HEK293T (cell line): ENCODE data around the gene SAMD4B.

Source experiments
- CTCF ChIA-PET: fragments of 350-600 bp; formaldehyde crosslinking; extraction: SDS; loops from one replicate; lab custom pipeline; 2021; ENCODE audit warnings: antibody characterized with exemption, inconsistent platforms; lab: Yijun Ruan, JAX
- POLR2A ChIA-PET: fragments of 350-600 bp; formaldehyde crosslinking; extraction: SDS; loops from one replicate; lab custom pipeline; 2020; ENCODE audit warnings: antibody characterized with exemption, inconsistent platforms; lab: Yijun Ruan, JAX
- DNase-seq: peaks from one replicate; pipeline ENCODE4 v3.0.0; 2012; ENCODE audit warnings: mixed read lengths; ENCODE audit errors: extremely low spot score
- ARNT ChIP-seq: fragments of 450-650 bp; IDR thresholded peaks from 2 replicates; pipeline ENCODE4 v1.6.1; 2017; ENCODE audit warnings: mild to moderate bottlenecking
- BHLHE40 ChIP-seq: fragments of 450-650 bp; IDR thresholded peaks from 2 replicates; pipeline ENCODE4 v1.6.1; 2016; ENCODE audit warnings: mild to moderate bottlenecking, moderate library complexity, borderline replicate concordance
- CTBP1 ChIP-seq: fragments of 450-650 bp; IDR thresholded peaks from 2 replicates; pipeline ENCODE4 v1.6.1; 2016; ENCODE audit warnings: borderline replicate concordance
- ELF4 ChIP-seq: fragments of 450-650 bp; IDR thresholded peaks from 2 replicates; pipeline ENCODE4 v1.6.1; 2017; ENCODE audit warnings: antibody characterized with exemption
- FOXA1 ChIP-seq: fragments of 450-650 bp; IDR thresholded peaks from 2 replicates; pipeline ENCODE4 v1.6.1; 2016; ENCODE audit warnings: mild to moderate bottlenecking
- FOXK2 ChIP-seq: fragments of 450-650 bp; IDR thresholded peaks from 2 replicates; pipeline ENCODE4 v1.6.1; 2016; ENCODE audit warnings: mild to moderate bottlenecking
- FOXM1 ChIP-seq: fragments of 450-650 bp; IDR thresholded peaks from 2 replicates; pipeline ENCODE4 v1.6.1; 2017; ENCODE audit warnings: mild to moderate bottlenecking, borderline replicate concordance
- HDGF ChIP-seq: fragments of 450-650 bp; IDR thresholded peaks from 2 replicates; pipeline ENCODE4 v1.6.1; 2017; ENCODE audit warnings: antibody characterized with exemption, borderline replicate concordance
- L3MBTL2 ChIP-seq: fragments of 450-650 bp; conservative IDR thresholded peaks from 2 replicates; pipeline ENCODE4 v1.6.1; 2016; ENCODE audit warnings: mild to moderate bottlenecking
- LEF1 ChIP-seq: fragments of 450-650 bp; IDR thresholded peaks from 2 replicates; pipeline ENCODE4 v1.6.1; 2017; ENCODE audit warnings: mild to moderate bottlenecking, borderline replicate concordance
- NFRKB ChIP-seq: fragments of 450-650 bp; IDR thresholded peaks from 2 replicates; pipeline ENCODE4 v1.6.1; 2016; ENCODE audit warnings: mild to moderate bottlenecking, moderate library complexity
- SP1 ChIP-seq: fragments of 450-650 bp; IDR thresholded peaks from 2 replicates; pipeline ENCODE4 v1.6.1; 2017
- SUZ12 ChIP-seq: fragments of 450-650 bp; IDR thresholded peaks from 2 replicates; pipeline ENCODE4 v1.6.1; 2016; ENCODE audit warnings: mild to moderate bottlenecking
- TARDBP ChIP-seq: fragments of 450-650 bp; IDR thresholded peaks from 2 replicates; pipeline ENCODE4 v1.6.1; 2016
- ZNF384 ChIP-seq: fragments of 450-650 bp; IDR thresholded peaks from 2 replicates; pipeline ENCODE4 v1.6.1; 2016
- TF ChIP-seq, protein P1 (sequence below): fragments of 450-650 bp; IDR thresholded peaks from 2 replicates; pipeline ENCODE4 v1.6.1; 2016

SAMD4B gene

DNA sequence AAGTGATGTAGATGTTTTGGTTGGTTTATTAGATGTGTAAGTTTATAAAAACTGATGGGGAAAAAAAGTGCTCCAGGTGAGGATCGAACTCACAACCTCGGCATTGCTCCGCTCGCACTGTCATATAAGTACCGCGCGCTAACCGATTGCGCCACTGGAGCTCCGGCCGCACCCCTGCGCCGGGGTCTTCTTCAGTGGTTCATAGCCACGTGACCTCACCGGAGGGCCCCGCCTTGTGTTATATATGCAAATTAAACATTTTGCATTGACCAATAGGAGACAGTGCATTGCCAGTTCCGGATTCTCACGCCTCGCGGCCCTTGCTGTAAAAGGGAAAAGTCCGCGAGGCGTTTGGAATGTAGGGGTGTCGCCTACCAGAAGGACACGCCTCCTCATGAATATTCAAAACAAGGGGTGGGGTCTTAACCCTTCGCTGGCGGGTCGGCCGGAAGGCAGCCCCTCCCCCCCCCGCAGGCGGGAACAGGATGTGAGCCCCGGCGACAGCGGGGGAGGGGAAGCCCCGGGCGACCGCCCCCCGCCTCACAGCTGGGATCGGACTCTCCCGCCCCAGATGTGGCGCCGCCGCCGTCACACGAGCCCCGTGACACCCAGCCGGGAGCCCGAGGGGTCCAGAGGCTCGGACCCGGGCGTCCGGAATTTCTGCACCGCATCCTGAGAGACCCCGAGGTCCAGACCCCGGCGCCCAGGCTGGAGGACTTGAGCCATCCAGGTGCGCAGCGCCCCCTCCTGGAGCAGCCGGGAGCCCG, 70.1 kb downstream of the SAMD4B start, which contains the start of gene PLEKHG2:
PLEKHG2 (plus strand) TSS at position 570 of the 767 bp plus-strand sequence. CDS start 1,418 bp downstream, outside the sequence.
- TF ChIP-seq HDGF (no peak), ELF4 (peak; percentile 82), L3MBTL2 (peak; percentile 20; the same call in 1 of the 2 replicates), SP1 (no peak), FOXM1 (peak; percentile 48; the same call in 1 of the 2 replicates), LEF1 (no peak; the same call in 1 of the 2 replicates), NFRKB (no peak), SUZ12 (no peak), FOXA1 (no peak), TARDBP (no peak), BHLHE40 (no peak; the same call in 1 of the 2 replicates), FOXK2 (no peak), CTBP1 (0 out of 2 replicates have a peak, but pooled peaks have one; percentile 35), ZNF384 (no peak), ARNT (peak; percentile 25; the same call in 1 of the 2 replicates)
- TF ChIP-seq, protein P1, sequence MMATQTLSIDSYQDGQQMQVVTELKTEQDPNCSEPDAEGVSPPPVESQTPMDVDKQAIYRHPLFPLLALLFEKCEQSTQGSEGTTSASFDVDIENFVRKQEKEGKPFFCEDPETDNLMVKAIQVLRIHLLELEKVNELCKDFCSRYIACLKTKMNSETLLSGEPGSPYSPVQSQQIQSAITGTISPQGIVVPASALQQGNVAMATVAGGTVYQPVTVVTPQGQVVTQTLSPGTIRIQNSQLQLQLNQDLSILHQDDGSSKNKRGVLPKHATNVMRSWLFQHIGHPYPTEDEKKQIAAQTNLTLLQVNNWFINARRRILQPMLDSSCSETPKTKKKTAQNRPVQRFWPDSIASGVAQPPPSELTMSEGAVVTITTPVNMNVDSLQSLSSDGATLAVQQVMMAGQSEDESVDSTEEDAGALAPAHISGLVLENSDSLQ = no peak
- DNase-seq = peak; percentile 95
- POLR2A ChIA-PET = interaction anchor here (0.9 to 2.3 kb wide), 6 partner anchors 10 to 24 kb away, joined by 3 to 16 read pairs (median 7); partner anchors contain the start of genes MED29, PAF1 and RPS16

DNA sequence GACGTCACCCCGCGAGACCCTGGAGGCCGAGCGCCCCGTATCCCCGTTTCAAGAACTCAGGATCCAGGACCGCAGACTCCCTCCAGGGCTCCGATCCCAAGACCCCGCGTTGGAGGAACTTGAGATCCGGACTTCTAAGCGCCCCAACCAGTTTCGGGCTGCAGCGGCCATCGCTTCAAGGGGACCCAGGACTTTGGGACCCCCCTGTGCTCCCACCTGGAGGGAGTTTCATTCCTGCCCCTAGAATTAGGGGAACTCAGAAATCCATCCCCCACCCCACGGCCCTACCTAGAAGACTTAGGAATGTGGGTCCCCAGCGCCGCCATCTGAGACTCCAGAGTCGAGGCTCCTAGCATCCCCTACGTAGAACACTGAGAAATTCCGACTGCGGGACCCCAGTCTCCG, 70.6 kb downstream of the SAMD4B start:
- no peak for TF ChIP-seq ZNF384
- TF ChIP-seq, protein P1 = no peak
- no peak for TF ChIP-seq L3MBTL2
- TF ChIP-seq FOXA1 = no peak
- TF ChIP-seq HDGF = no peak
- TF ChIP-seq ARNT = no peak
- no peak for TF ChIP-seq ELF4
- TF ChIP-seq CTBP1 = no peak
- TF ChIP-seq SP1 = no peak
- no peak for TF ChIP-seq BHLHE40
- no peak for TF ChIP-seq LEF1
- DNase-seq = no peak
- CTCF ChIA-PET = no interaction called here
- POLR2A ChIA-PET = interaction anchor here (2.3 kb wide), 2 partner anchors 23 kb away, joined by 16 to 53 read pairs; partner anchors contain the start of gene RPS16

More for the DNA sequence above, 70.1 kb downstream of the SAMD4B start, which contains the start of gene PLEKHG2:
- CTCF ChIA-PET = interaction anchor here (1.4 to 1.9 kb wide), 4 partner anchors 11 to 102 kb away, joined by 3 to 25 read pairs (median 4); partner anchors contain the start of genes RPS16 and SELENOV

DNA sequence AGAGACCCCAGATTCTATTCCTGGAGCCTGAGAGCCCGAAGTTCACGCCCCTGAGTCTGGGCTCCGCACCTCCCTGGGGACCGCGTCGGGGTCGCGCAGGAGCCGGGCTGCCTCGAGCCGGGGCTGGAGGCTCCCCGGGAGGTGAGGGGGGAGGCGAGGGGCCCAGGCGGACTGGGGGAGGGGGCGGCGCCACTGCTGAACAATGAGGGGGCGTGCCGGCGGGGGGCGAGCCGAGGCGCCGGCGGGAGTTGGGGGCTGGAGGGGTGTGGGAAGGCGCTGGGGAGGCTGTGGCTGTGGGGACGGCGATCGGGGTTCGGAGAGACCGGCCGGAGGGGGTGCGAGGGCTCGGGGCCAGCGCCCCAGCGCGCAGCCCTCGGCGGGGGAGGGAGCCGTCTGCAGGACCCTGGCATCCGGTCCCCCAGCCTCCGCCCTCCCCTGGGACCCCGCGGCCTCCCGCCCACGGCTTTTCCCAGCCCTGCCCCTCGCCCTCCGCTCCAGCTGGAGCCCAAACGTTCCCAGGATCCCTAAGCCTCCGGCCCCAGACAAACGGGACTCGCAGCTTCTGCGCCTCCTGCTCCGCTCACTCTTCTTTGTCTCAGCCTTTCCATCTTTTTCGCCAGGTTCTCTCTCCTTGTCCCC, 71.2 kb downstream of the SAMD4B start:
- TF ChIP-seq HDGF (no peak), FOXA1 (no peak), SUZ12 (no peak), BHLHE40 (no peak), FOXM1 (no peak), TARDBP (no peak), CTBP1 (no peak), ZNF384 (no peak), SP1 (no peak), ARNT (no peak), L3MBTL2 (no peak), LEF1 (no peak), ELF4 (no peak), NFRKB (no peak), FOXK2 (no peak)
- TF ChIP-seq, protein P1 = no peak
- POLR2A ChIA-PET = interaction anchor here (1.0 to 2.3 kb wide), 3 partner anchors 22 to 32 kb away, joined by 5 to 53 read pairs (median 5); partner anchors contain the start of genes MED29, PAF1, RPS16 and SUPT5H
- no peak for DNase-seq
- CTCF ChIA-PET = no interaction called here

DNA sequence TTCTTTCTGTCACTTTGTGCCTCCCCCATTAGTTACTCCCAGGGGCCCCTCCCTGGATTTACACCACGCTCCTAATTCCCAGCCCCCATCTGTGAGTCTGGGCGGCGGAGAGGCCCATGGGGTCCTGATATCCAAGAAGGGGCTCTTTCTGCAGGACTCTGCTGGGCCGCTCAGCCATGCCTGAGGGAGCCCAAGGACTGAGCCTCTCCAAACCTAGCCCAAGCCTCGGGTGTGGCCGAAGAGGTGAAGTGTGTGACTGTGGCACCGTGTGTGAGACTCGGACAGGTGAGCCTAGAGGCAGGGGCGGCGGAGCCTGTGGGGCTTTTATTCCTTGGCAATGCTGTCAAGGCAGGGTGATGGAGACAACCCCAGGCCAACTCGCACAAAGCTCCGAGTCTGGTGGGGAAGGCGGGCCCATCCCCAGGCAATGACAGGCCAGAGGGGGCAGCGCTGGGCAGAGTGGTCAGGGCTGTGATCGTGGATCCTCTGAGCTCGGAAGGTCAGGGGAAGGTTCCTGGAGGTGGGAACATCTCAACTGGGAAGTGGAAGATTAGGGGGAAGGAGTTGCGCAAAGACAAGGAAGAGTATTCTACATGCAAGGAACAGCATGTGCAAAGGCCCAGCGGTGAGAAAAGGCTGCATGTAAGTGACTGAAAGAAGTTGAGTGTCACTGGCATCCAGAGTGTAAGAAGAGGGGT, 71.8 kb downstream of the SAMD4B start:
- DNase-seq = no peak
- POLR2A ChIA-PET = interaction anchor here (0.6 to 2.3 kb wide), 6 partner anchors 10 to 31 kb away, joined by 3 to 53 read pairs (median 5); partner anchors contain the start of genes MED29, PAF1, RPS16 and SUPT5H
- CTCF ChIA-PET = interaction anchor here (0.6 to 0.8 kb wide), 2 partner anchors 15 to 83 kb away, joined by 4 to 10 read pairs; no protein-coding TSS in a partner anchor
- TF ChIP-seq LEF1 (no peak), CTBP1 (no peak), ARNT (no peak), FOXK2 (no peak), TARDBP (no peak), NFRKB (no peak), SP1 (no peak), FOXA1 (no peak), BHLHE40 (no peak), FOXM1 (no peak), L3MBTL2 (no peak), HDGF (no peak), ELF4 (no peak), SUZ12 (no peak)
- TF ChIP-seq, protein P1 = no peak
